Sigmoid colon (tissue), 7 donors: ENCODE measurements around the gene KRT75. TPM values are rescaled to one million over a fixed set of nuclear protein-coding genes. Genes with fewer than 3 reads are reported as not detected.
A peak's percentile ranks its signal among the peaks of the same experiment; 100 is the strongest.

ENCODE experiments used
- DNase-seq: peaks from one replicate; pipeline ENCODE4 v3.0.0-alpha.2; 2019
- H3K27ac ChIP-seq, 4 donors: fragments of 200-600 bp; sonication (generic); one replicate each; pipeline ENCODE4 v1.5.1; 2016 to 2019; ENCODE audit warnings: mild to moderate bottlenecking in 1 of 4
- H3K27me3 ChIP-seq, 3 donors: fragments of 200-600 bp; sonication (generic); one replicate each; pipeline ENCODE4 v1.5.1; 2019; ENCODE audit warnings: mild to moderate bottlenecking in 1 of 3
- H3K36me3 ChIP-seq, 4 donors: fragments of 200-600 bp; sonication (generic); one replicate each; pipeline ENCODE4 v1.5.1; 2016 to 2019
- H3K4me1 ChIP-seq, 4 donors: fragments of 200-600 bp; sonication (generic); one replicate each; pipeline ENCODE4 v1.5.1; 2017 to 2019
- H3K4me3 ChIP-seq, 4 donors: fragments of 200-600 bp; sonication (generic); one replicate each; pipeline ENCODE4 v1.5.1; 2017 to 2019; ENCODE audit warnings: mild to moderate bottlenecking in 2 of 4, moderate library complexity in 1 of 4
- H3K9me3 ChIP-seq, 4 donors: fragments of 200-600 bp in 3 of 4; sonication (generic) in 3 of 4; one replicate each; pipeline versions ENCODE4 v1.5.1 to v1.6.1; 2013 to 2019
- EP300 ChIP-seq, 4 donors: sonication (generic); formaldehyde crosslinking; IDR thresholded peaks; one replicate each; pipeline ENCODE4 v1.6.1; 2017; ENCODE audit warnings: antibody characterized with exemption in 4 of 4
- POLR2A ChIP-seq, 2 donors: fragments of 450-650 bp; IDR thresholded peaks; one replicate each; pipeline ENCODE4 v1.6.1; 2016; ENCODE audit warnings: antibody characterized with exemption in 2 of 2, mild to moderate bottlenecking in 2 of 2, moderate library complexity in 2 of 2
- POLR2AphosphoS5 ChIP-seq, 4 donors: sonication (generic); formaldehyde crosslinking; IDR thresholded peaks; one replicate each; pipeline ENCODE4 v1.6.1; 2017; ENCODE audit warnings: antibody characterized with exemption in 4 of 4
- WGBS, 2 donors: extraction: QIAGEN DNeasy Blood & Tissue Kit; methylation state at CpG; one replicate each; pipeline ENCODE4 v1.1.7; 2013; 5-methylcytosine and 5-hydroxymethylcytosine counted together
- intact Hi-C: fragments of 100-400 bp; cut with DNase I; formaldehyde crosslinking; loops from one replicate; pipeline ENCODE4 v1.15.1; 2023
- polyA plus RNA-seq, 3 donors: library from polyadenylated mRNA; stranded (reverse); fragments of 200-250 nt; gene quantifications; one replicate each; pipeline ENCODE4 v1.2.3, GENCODE V29; 2013
- total RNA-seq, 4 donors: library from RNA; depleted of rRNA; stranded (reverse); fragments of >200 nt; gene quantifications; one replicate each; pipeline ENCODE4 v1.1.0, GENCODE V29; 2016
- TF ChIP-seq, protein P1 (sequence below), 4 experiments: fragments of 450-650 bp in 3 of 4; fragments of 200-600 bp in 1 of 4; IDR thresholded peaks; one replicate each; pipeline ENCODE4 v1.5.1; 2016 to 2019; ENCODE audit warnings: antibody characterized with exemption in 4 of 4, mild to moderate bottlenecking in 3 of 4, moderate library complexity in 2 of 4
- donor health status: healthy with polysubstance abuse.
- donor health status: Bipolar disorder and iron deficiency.
- donor health status: healthy.

Gene KRT75
- total and polyA plus RNA-seq, 7 donors = 0.04 TPM; not detected in 6

DNA sequence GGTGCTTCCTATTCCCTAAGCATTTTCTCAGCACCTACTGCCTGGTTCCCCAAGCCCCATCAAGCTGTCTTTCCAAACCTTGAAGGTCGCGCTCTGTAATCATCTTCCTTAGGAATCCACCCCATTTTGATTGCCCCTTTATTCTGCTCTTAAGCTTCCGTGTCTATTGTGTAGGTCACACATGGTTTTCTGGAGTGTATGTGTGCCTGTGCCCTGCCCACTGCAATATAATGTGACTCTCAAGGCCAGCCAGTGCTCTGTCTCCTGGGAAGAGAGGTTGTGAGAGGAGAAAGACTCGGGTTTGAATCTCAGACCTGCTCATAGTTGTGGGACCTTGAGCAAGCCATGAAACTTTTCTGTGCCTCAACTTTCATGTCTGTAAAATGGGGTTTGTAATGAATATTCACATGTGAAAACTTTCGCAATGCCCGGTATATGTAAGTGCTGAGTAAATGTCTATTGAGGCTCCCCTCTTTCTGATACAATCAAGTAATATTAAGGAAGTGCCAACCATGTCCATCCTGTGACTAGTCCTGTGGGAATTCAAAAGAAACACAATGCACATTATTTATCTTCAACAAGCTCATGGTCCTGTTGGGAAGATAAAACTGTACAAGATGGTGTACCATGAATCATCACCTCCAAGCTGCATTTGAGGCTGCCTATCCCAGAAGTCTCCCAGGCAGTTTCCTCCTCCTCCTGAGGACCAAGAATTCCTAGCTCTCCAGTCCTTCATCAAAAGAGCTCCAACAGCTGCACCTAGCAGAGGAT is 774 bp upstream of the KRT75 start:
- Histone ChIP-seq H3K36me3 (no peaks in the 10 kb centered on the region), H3K27me3 (no peaks in the 10 kb centered on the region), H3K4me3 (no peak overlapping the region), H3K4me1 (peaks cover 0 to 15% (median 12%) of the 10 kb centered on the region in 4 donors), H3K9me3 (no peaks in the 10 kb centered on the region), H3K27ac (peak overlapping the region in 1 of 4 donors; percentile 66)
- no peak for TF ChIP-seq POLR2AphosphoS5 (IDR thresholded peaks at IDR 0.05)
- TF ChIP-seq, protein P1, sequence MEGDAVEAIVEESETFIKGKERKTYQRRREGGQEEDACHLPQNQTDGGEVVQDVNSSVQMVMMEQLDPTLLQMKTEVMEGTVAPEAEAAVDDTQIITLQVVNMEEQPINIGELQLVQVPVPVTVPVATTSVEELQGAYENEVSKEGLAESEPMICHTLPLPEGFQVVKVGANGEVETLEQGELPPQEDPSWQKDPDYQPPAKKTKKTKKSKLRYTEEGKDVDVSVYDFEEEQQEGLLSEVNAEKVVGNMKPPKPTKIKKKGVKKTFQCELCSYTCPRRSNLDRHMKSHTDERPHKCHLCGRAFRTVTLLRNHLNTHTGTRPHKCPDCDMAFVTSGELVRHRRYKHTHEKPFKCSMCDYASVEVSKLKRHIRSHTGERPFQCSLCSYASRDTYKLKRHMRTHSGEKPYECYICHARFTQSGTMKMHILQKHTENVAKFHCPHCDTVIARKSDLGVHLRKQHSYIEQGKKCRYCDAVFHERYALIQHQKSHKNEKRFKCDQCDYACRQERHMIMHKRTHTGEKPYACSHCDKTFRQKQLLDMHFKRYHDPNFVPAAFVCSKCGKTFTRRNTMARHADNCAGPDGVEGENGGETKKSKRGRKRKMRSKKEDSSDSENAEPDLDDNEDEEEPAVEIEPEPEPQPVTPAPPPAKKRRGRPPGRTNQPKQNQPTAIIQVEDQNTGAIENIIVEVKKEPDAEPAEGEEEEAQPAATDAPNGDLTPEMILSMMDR (IDR thresholded peaks at IDR 0.05) = no peak
- TF ChIP-seq POLR2A (IDR thresholded peaks at IDR 0.05) = no peak
- TF ChIP-seq EP300 (IDR thresholded peaks at IDR 0.05) = no peak
- DNase-seq = no peak
- intact Hi-C loops = no loop called here
- WGBS, 2 donors = 51 to 82% methylated on average over 6 of the region's 6 CpGs

DNA sequence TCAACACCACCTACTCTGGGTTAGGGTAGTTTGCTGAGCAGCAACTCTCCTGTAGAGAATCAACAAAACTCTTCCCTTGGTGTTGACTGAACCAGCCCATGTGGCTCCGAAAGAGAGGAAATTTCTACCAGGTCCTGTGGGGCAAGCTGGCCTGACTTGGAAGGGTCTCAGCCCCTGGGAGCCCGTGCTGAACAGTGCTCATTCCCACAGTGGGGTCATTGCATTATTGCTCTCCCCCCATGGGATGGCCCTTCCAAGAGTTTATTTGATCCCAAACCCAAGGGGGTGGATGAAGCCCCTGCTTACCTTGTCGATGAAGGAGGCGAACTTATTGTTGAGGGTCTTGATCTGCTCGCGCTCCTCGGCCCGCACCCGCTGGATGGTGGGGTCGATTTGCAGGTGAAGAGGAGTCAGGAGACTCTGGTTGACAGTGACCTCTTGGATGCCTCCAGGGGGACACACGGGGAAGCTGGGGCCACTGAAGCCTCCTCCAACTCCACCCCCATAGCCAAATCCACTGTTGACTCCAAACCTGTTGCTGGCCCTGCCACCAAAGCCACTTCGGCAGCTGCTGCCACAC is 580 bp downstream of the KRT75 start:
- H3K4me3 ChIP-seq = no peak overlapping the region
- intact Hi-C loops = no loop called here
- H3K9me3 ChIP-seq = no peaks in the 10 kb centered on the region
- 91 to 93% methylated on average over 12 of the region's 12 CpGs for WGBS, 2 donors
- TF ChIP-seq EP300 (IDR thresholded peaks at IDR 0.05) (no peak), POLR2AphosphoS5 (IDR thresholded peaks at IDR 0.05) (no peak), POLR2A (IDR thresholded peaks at IDR 0.05) (no peak)
- TF ChIP-seq, protein P1 (IDR thresholded peaks at IDR 0.05) = no peak
- H3K4me1 ChIP-seq = peaks cover 0 to 15% (median 12%) of the 10 kb centered on the region in 4 donors
- DNase-seq = no peak
- no peaks in the 10 kb centered on the region for H3K36me3 ChIP-seq
- H3K27ac ChIP-seq = no peak overlapping the region
- H3K27me3 ChIP-seq = no peaks in the 10 kb centered on the region

DNA sequence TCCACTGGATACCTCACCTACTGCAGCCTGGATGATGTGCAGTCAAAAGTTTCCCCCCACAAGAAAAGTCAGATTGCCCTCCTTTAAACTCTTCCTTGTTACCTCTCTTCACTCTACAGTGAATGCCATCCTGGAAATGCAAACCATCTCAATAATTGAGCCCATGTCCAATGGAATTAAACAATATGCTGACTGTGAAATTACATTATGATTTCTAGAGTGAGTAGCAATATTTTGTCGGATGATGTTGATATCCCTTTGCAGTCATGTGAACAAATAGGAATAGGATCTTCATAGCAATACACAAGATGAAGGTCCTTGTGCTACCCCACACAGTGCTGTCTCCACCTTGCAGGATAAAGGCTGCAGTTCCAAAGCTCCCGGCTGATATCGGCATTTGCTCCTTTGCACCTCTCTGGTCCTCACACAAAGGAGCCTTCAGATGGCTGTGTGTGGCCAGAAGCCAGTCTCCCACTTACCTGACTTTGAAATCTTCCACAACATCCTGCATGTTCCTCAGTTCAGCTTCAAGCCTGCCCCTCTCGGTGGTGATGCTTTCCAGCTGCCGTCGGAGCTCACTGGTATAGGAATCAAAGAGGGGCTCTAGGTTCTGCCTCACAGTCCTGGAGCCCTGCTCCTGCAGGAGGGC is 1.5 kb downstream of the KRT75 start:
- no peak for DNase-seq
- Histone ChIP-seq H3K4me1 (peaks cover 0 to 17% (median 12%) of the 10 kb centered on the region in 4 donors), H3K36me3 (no peaks in the 10 kb centered on the region), H3K9me3 (no peaks in the 10 kb centered on the region), H3K27ac (no peak overlapping the region), H3K4me3 (no peak overlapping the region), H3K27me3 (no peaks in the 10 kb centered on the region)
- 85 to 93% methylated on average over 6 of the region's 6 CpGs for WGBS, 2 donors
- intact Hi-C loops = no loop called here
- no peak for TF ChIP-seq EP300 (IDR thresholded peaks at IDR 0.05)

DNA sequence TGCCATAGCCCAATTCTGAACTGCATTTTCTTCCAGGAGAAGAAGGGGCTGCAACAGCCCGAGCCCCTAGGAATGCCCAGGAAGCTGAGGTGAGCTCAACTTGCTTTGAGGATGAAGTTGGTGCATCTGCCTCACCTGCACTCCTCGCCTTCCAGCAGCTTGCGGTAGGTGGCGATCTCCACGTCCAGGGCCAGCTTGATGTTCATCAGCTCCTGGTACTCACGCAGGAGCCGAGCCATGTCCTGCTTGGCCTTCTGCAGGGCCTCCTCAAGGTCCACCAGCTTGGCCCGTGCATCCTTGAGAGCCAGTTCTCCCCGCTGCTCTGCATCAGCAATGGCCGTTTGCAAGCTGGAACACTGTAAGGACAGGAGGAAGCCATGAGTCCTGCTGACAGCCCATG is 6.0 kb downstream of the KRT75 start:
- 82 to 84% methylated on average over 10 of the region's 10 CpGs for WGBS, 2 donors
- no peak for DNase-seq
- intact Hi-C loops = no loop called here
- Histone ChIP-seq H3K4me3 (no peak overlapping the region), H3K27ac (no peak overlapping the region), H3K9me3 (no peaks in the 10 kb centered on the region), H3K36me3 (no peaks in the 10 kb centered on the region), H3K27me3 (no peaks in the 10 kb centered on the region), H3K4me1 (peaks cover 0 to 47% (median 25%) of the 10 kb centered on the region in 4 donors)
- no peak for TF ChIP-seq POLR2A (IDR thresholded peaks at IDR 0.05)
- TF ChIP-seq EP300 (IDR thresholded peaks at IDR 0.05) = no peak
- TF ChIP-seq, protein P1 (IDR thresholded peaks at IDR 0.05) = no peak
- no peak for TF ChIP-seq POLR2AphosphoS5 (IDR thresholded peaks at IDR 0.05)

DNA sequence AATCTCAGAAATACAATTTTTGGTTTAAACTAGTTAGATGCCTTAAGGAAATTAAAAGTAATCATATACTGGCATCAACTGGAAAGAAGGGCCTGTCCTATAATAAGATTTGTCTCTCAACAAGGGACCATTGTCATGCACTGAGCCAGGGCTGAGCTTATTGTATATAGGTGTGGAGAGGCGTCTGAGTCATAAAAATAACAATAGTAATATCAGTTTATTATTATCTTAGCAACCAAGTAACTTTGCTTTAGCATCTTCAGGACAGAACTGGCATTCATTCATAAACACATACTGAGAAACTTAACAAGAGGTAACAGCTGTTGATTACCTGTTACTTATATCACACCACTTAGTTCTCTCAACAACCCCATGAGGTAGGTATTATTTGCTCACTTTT is 7.1 kb downstream of the KRT75 start:
- Histone ChIP-seq H3K9me3 (no peaks in the 10 kb centered on the region), H3K27ac (no peak overlapping the region), H3K4me1 (peaks cover 0 to 57% (median 31%) of the 10 kb centered on the region in 4 donors), H3K27me3 (no peaks in the 10 kb centered on the region), H3K4me3 (no peak overlapping the region), H3K36me3 (no peaks in the 10 kb centered on the region)
- intact Hi-C loops = no loop called here
- TF ChIP-seq EP300 (IDR thresholded peaks at IDR 0.05) = no peak
- no peak for TF ChIP-seq POLR2AphosphoS5 (IDR thresholded peaks at IDR 0.05)
- TF ChIP-seq, protein P1 (IDR thresholded peaks at IDR 0.05) = no peak
- no peak for TF ChIP-seq POLR2A (IDR thresholded peaks at IDR 0.05)
- DNase-seq = no peak
- WGBS, 2 donors = 17 to 62% methylated on average over 1 of the region's 1 CpG
